HG02970 (cell line): ENCODE data around the gene USH2A.

ENCODE experiments used
- ATAC-seq: cut with Tn5 transposase; IDR thresholded peaks from one replicate; pipeline ENCODE4 v1.9.1; 2021; ENCODE audit warnings: mild to moderate bottlenecking, moderate library complexity, moderate number of reproducible peaks; ENCODE audit not compliant: unreplicated experiment, low FRiP score

The USH2A gene

GRCh38 chr1:215583185-215583749 lies 840.0 kb downstream of the USH2A start:
- ATAC-seq: no peak

GRCh38 chr1:215581896-215582295 lies 841.4 kb downstream of the USH2A start:
- ATAC-seq: no peak
